SK-N-SH (cell line): ENCODE results near the gene PPIC.

Experiments used
- EP300 ChIP-seq, 2 experiments: IDR thresholded peaks; 2 replicates each; pipeline versions ENCODE4 v1.4.0 to v1.6.1; 2012; ENCODE audit warnings: borderline replicate concordance in 1 of 2, low read depth in 1 of 2, low read length in 1 of 2
- RFX5 ChIP-seq: IDR thresholded peaks from 2 replicates; pipeline ENCODE4 v1.6.1; 2012; ENCODE audit warnings: mild to moderate bottlenecking, improper control_type of control experiment, low read length

DNA sequence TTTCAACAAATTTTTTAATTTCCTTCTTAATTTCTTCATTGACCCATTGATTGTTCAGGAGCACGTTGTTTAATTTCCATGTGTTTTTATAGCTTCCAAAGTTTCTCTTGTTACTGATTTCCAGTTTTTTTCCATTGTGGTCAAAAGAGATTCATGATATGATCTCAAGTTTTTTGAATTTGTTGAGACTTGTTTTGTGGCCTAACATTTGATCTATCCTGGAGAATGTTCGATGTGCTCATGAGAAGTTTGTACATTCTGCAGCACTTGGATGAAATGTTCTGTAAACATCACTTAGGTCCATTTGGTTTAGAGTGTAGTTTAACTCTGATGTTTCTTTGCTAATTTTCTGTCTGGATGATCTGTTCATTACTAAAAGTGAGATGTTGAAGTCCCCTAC is 14.7 kb upstream of the PPIC start:
- TF ChIP-seq EP300 (IDR thresholded peaks at IDR 0.05; ENCODE audit: borderline replicate concordance in 1 of 2, low read depth in 1 of 2, low read length in 1 of 2) (no peak), RFX5 (no peak)
